Erythroblast (primary cell): ENCODE measurements around the gene TTC39B.

Source experiments
- GATA1 ChIP-seq: IDR thresholded peaks from 2 replicates; pipeline ENCODE4 v1.6.1; 2011; ENCODE audit warnings: low read depth, mild to moderate bottlenecking, control low read depth, low read length, moderate library complexity
- POLR2A ChIP-seq: IDR thresholded peaks from 2 replicates; pipeline ENCODE4 v1.6.1; 2011; ENCODE audit warnings: mild to moderate bottlenecking, low read length

DNA sequence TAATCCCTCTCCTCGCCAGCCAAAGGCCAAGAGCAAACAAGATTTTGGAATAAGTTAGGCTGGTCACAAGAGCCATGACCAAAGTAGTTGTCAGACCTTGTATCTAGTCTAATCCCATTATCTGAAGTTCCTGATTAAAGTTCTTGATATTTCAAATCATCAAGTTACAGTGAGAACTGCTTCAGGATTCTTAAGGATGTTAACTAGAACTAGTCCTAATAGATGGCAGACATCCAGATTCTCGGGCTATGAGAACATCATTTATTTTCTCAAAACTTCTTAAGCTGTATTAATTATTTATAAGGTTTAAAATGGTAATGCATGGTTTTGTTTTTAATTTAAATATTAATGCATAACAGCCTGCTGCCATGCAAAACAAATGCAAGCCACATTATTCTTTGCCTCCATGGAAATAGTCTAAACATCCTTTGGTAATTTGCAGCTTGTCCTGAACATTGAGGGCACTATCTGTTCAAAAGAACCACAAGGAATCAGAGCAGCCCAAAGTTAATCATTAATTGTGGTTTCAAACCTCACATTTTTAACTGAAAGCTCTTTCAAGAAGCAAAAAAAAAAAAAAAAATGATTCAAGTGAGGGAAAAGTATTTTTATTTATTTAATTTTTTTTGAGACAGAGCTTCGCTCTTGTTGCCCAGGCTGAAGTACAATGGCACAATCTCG is 95.1 kb downstream of the TTC39B start:
- TF ChIP-seq POLR2A (no peak), GATA1 (no peak)
